ENCODE results near the gene DUOX1.

- TF ChIP-seq ZNF274 (IDR thresholded peaks at IDR 0.05; ENCODE audit: low read depth, low read length) = no peak
- no peak for TF ChIP-seq YY1 (IDR thresholded peaks at IDR 0.05; ENCODE audit: insufficient read depth, insufficient read length)
- no peak for TF ChIP-seq SUZ12 (IDR thresholded peaks at IDR 0.05; ENCODE audit: extremely low read depth, insufficient read depth, insufficient read length)
Observed at GRCh38 chr15:45168286-45168685, 38.5 kb downstream of the DUOX1 start.
